Mesendoderm (in vitro differentiated cells): ENCODE data around the gene HADHB.
A peak's percentile ranks its signal among the peaks of the same experiment; 100 is the strongest.

Experiments
- DNase-seq: peaks from one replicate; pipeline ENCODE4 v3.0.0; 2013
- H2AK5ac ChIP-seq: 2 replicates; pipeline ENCODE4 v1.6.1; 2013; ENCODE audit warnings: low read length, inconsistent platforms
- H2BK120ac ChIP-seq: 2 replicates; pipeline ENCODE4 v1.6.1; 2013; ENCODE audit warnings: low read depth, mild to moderate bottlenecking, low read length, moderate library complexity, mixed read lengths
- H2BK15ac ChIP-seq: replicated peaks from 2 replicates; pipeline ENCODE4 v1.6.1; 2013; ENCODE audit warnings: low read depth, mild to moderate bottlenecking, moderate library complexity
- H2BK5ac ChIP-seq: 2 replicates; pipeline ENCODE4 v1.6.1; 2013; ENCODE audit warnings: low read length, inconsistent platforms
- H3K18ac ChIP-seq: 2 replicates; pipeline ENCODE4 v1.6.1; 2013; ENCODE audit warnings: mild to moderate bottlenecking, low read length, mixed read lengths
- H3K23ac ChIP-seq: one replicate; pipeline ENCODE4 v1.6.1; 2013; ENCODE audit warnings: low read length
- H3K27ac ChIP-seq: 2 replicates; pipeline ENCODE4 v1.5.1; 2013; ENCODE audit warnings: low read depth, mild to moderate bottlenecking, inconsistent platforms, low read length, moderate library complexity
- H3K27me3 ChIP-seq: 2 replicates; pipeline ENCODE4 v1.6.1; 2013; ENCODE audit warnings: low read length, control low read depth, mild to moderate bottlenecking, inconsistent platforms; ENCODE audit not compliant: insufficient read depth, poor library complexity
- H3K36me3 ChIP-seq: 2 replicates; pipeline ENCODE4 v1.6.1; 2013; ENCODE audit warnings: low read length, inconsistent platforms; ENCODE audit not compliant: control insufficient read depth, insufficient read depth
- H3K4ac ChIP-seq: one replicate; pipeline ENCODE4 v1.6.1; 2013; ENCODE audit warnings: low read depth, mild to moderate bottlenecking, low read length, moderate library complexity
- H3K4me1 ChIP-seq: 2 replicates; pipeline ENCODE4 v1.6.1; 2013; ENCODE audit warnings: low read depth, low read length, inconsistent platforms; ENCODE audit not compliant: control insufficient read depth
- H3K4me2 ChIP-seq: 2 replicates; pipeline ENCODE4 v1.6.1; 2013; ENCODE audit warnings: low read length
- H3K4me3 ChIP-seq: 2 replicates; pipeline ENCODE4 v1.5.1; 2013; ENCODE audit warnings: mild to moderate bottlenecking, low read length
- H3K56ac ChIP-seq: one replicate; pipeline ENCODE4 v1.6.1; 2013; ENCODE audit warnings: low read length
- H3K79me1 ChIP-seq: 2 replicates; pipeline ENCODE4 v1.6.1; 2013; ENCODE audit warnings: low read length, inconsistent platforms
- H3K79me2 ChIP-seq: 2 replicates; pipeline ENCODE4 v1.6.1; 2013; ENCODE audit warnings: mild to moderate bottlenecking, low read length; ENCODE audit not compliant: control insufficient read depth, insufficient read depth
- H3K9ac ChIP-seq: 2 replicates; pipeline ENCODE4 v1.6.1; 2013; ENCODE audit warnings: low read length, inconsistent platforms
- H4K5ac ChIP-seq: one replicate; pipeline ENCODE4 v1.6.1; 2013; ENCODE audit warnings: low read length
- H4K8ac ChIP-seq: one replicate; pipeline ENCODE4 v1.6.1; 2013; ENCODE audit warnings: low read depth, mild to moderate bottlenecking, control low read depth, low read length, moderate library complexity
- WGBS: extraction: QIAGEN DNeasy Blood & Tissue Kit; methylation state at CpG from one replicate; pipeline ENCODE4 v1.1.7; 2013; ENCODE audit warnings: low lambda C conversion rate, missing lambda C conversion rate; ENCODE audit not compliant: insufficient coverage; ENCODE audit errors: extremely low coverage; 5-methylcytosine and 5-hydroxymethylcytosine counted together

HADHB gene

DNA sequence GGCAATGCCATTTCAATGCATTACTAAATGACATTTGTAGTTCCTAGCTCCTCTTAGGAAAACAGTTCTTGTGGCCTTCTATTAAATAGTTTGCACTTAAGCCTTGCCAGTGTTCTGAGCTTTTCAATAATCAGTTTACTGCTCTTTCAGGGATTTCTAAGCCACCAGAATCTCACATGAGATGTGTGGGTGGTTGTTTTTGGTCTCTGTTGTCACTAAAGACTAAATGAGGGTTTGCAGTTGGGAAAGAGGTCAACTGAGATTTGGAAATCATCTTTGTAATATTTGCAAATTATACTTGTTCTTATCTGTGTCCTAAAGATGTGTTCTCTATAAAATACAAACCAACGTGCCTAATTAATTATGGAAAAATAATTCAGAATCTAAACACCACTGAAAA lies 45.3 kb downstream of the HADHB start:
- Histone ChIP-seq H3K79me1 (no peaks in the 10 kb centered on the region), H2BK5ac (no peak overlapping the region), H3K23ac (no peak overlapping the region), H2AK5ac (no peak overlapping the region), H3K36me3 (no peaks in the 10 kb centered on the region), H3K56ac (no peak overlapping the region), H3K4me3 (no peak overlapping the region), H3K4me1 (no peaks in the 10 kb centered on the region), H2BK15ac (no peak overlapping the region), H3K4ac (no peak overlapping the region), H3K79me2 (no peaks in the 10 kb centered on the region), H3K18ac (no peak overlapping the region), H4K5ac (no peak overlapping the region), H3K4me2 (no peak overlapping the region), H4K8ac (no peak overlapping the region), H3K27me3 (no peaks in the 10 kb centered on the region), H3K27ac (no peak overlapping the region), H3K9ac (no peak overlapping the region), H2BK120ac (no peak overlapping the region)
- no CpG with 5 or more reads among the region's 1 CpG for WGBS
- no peak for DNase-seq

GRCh38 chr2:26292646-26293045 lies 47.9 kb downstream of the HADHB start:
- no peak overlapping the region for H2BK5ac ChIP-seq
- H4K5ac ChIP-seq, result no peak overlapping the region
- DNase-seq, result no peak
- H3K79me1 ChIP-seq, result no peaks in the 10 kb centered on the region
- no CpG with 5 or more reads among the region's 6 CpGs for WGBS
- no peak overlapping the region for H3K4me2 ChIP-seq
- no peaks in the 10 kb centered on the region for H3K4me1 ChIP-seq
- no peaks in the 10 kb centered on the region for H3K27me3 ChIP-seq
- no peak overlapping the region for H2BK120ac ChIP-seq
- H3K36me3 ChIP-seq, result no peaks in the 10 kb centered on the region
- no peaks in the 10 kb centered on the region for H3K79me2 ChIP-seq
- no peak overlapping the region for H3K23ac ChIP-seq
- no peak overlapping the region for H4K8ac ChIP-seq
- no peak overlapping the region for H3K9ac ChIP-seq
- H3K18ac ChIP-seq, result no peak overlapping the region
- no peak overlapping the region for H3K4ac ChIP-seq
- H3K4me3 ChIP-seq, result no peak overlapping the region
- no peak overlapping the region for H2BK15ac ChIP-seq
- H2AK5ac ChIP-seq, result no peak overlapping the region
- no peak overlapping the region for H3K27ac ChIP-seq
- H3K56ac ChIP-seq, result no peak overlapping the region

- H3K23ac ChIP-seq, result no peak overlapping the region
- H3K79me2 ChIP-seq, result no peaks in the 10 kb centered on the region
- H2BK15ac ChIP-seq, result no peak overlapping the region
- H3K4me1 ChIP-seq, result peaks cover 3% of the 10 kb centered on the region
- H3K56ac ChIP-seq, result no peak overlapping the region
- H4K5ac ChIP-seq, result no peak overlapping the region
- no peaks in the 10 kb centered on the region for H3K36me3 ChIP-seq
- WGBS, result no CpG with 5 or more reads among the region's 1 CpG
- no peak overlapping the region for H3K4ac ChIP-seq
- no peak overlapping the region for H4K8ac ChIP-seq
- H3K27ac ChIP-seq, result no peak overlapping the region
- H3K18ac ChIP-seq, result no peak overlapping the region
- H2AK5ac ChIP-seq, result no peak overlapping the region
- DNase-seq, result no peak
- H2BK120ac ChIP-seq, result no peak overlapping the region
- no peak overlapping the region for H3K4me2 ChIP-seq
- H2BK5ac ChIP-seq, result no peak overlapping the region
- no peak overlapping the region for H3K4me3 ChIP-seq
- no peaks in the 10 kb centered on the region for H3K79me1 ChIP-seq
- H3K27me3 ChIP-seq, result no peaks in the 10 kb centered on the region
- H3K9ac ChIP-seq, result no peak overlapping the region
Measured at GRCh38 chr2:26295511-26295910, 50.8 kb downstream of the HADHB start.

GRCh38 chr2:26297061-26297460 lies 52.3 kb downstream of the HADHB start:
- Histone ChIP-seq H4K8ac (no peak overlapping the region), H3K4me2 (no peak overlapping the region), H3K79me2 (no peaks in the 10 kb centered on the region), H3K56ac (no peak overlapping the region), H2BK120ac (no peak overlapping the region), H2BK15ac (no peak overlapping the region), H3K4me1 (peaks cover 3% of the 10 kb centered on the region), H3K23ac (no peak overlapping the region), H3K4ac (no peak overlapping the region), H3K4me3 (no peak overlapping the region), H3K9ac (no peak overlapping the region), H3K27ac (no peak overlapping the region), H2BK5ac (no peak overlapping the region), H3K27me3 (no peaks in the 10 kb centered on the region), H2AK5ac (no peak overlapping the region), H3K36me3 (no peaks in the 10 kb centered on the region), H3K79me1 (no peaks in the 10 kb centered on the region), H4K5ac (no peak overlapping the region), H3K18ac (no peak overlapping the region)
- DNase-seq, result peak; percentile 32
- WGBS, result 100% methylated on average over 1 of the region's 3 CpGs

GRCh38 chr2:26298286-26298637 lies 53.5 kb downstream of the HADHB start:
- peak overlapping the region; percentile 87 for H3K56ac ChIP-seq
- no peak for DNase-seq
- H3K27ac ChIP-seq, result no peak overlapping the region
- no peaks in the 10 kb centered on the region for H3K79me1 ChIP-seq
- no peak overlapping the region for H3K18ac ChIP-seq
- peak overlapping the region; percentile 78 for H3K4me2 ChIP-seq
- no peak overlapping the region for H4K5ac ChIP-seq
- H2BK120ac ChIP-seq, result no peak overlapping the region
- no peak overlapping the region for H4K8ac ChIP-seq
- H3K23ac ChIP-seq, result no peak overlapping the region
- H3K27me3 ChIP-seq, result no peaks in the 10 kb centered on the region
- H3K9ac ChIP-seq, result peak overlapping the region; percentile 73
- no peak overlapping the region for H2BK15ac ChIP-seq
- H3K79me2 ChIP-seq, result no peaks in the 10 kb centered on the region
- H2AK5ac ChIP-seq, result no peak overlapping the region
- H3K4me1 ChIP-seq, result peaks cover 3% of the 10 kb centered on the region
- H3K36me3 ChIP-seq, result no peaks in the 10 kb centered on the region
- WGBS, result no CpG with 5 or more reads among the region's 17 CpGs
- no peak overlapping the region for H3K4ac ChIP-seq
- H2BK5ac ChIP-seq, result no peak overlapping the region
- H3K4me3 ChIP-seq, result no peak overlapping the region

GRCh38 chr2:26298638-26299393 lies 54.1 kb downstream of the HADHB start:
- DNase-seq, result peak; percentile 59
- peak overlapping the region; percentile 56 for H3K4ac ChIP-seq
- no peak overlapping the region for H3K27ac ChIP-seq
- no peak overlapping the region for H2AK5ac ChIP-seq
- no peak overlapping the region for H2BK5ac ChIP-seq
- no peaks in the 10 kb centered on the region for H3K36me3 ChIP-seq
- H3K9ac ChIP-seq, result peak overlapping the region; percentile 73
- no CpG with 5 or more reads among the region's 30 CpGs for WGBS
- no peak overlapping the region for H2BK15ac ChIP-seq
- peak overlapping the region; percentile 87 for H3K56ac ChIP-seq
- peak overlapping the region; percentile 72 for H3K23ac ChIP-seq
- no peaks in the 10 kb centered on the region for H3K79me2 ChIP-seq
- no peaks in the 10 kb centered on the region for H3K27me3 ChIP-seq
- peak overlapping the region; percentile 78 for H3K4me2 ChIP-seq
- H3K4me1 ChIP-seq, result peaks cover 3% of the 10 kb centered on the region
- no peak overlapping the region for H3K18ac ChIP-seq
- no peaks in the 10 kb centered on the region for H3K79me1 ChIP-seq
- no peak overlapping the region for H4K8ac ChIP-seq
- peak overlapping the region; percentile 26 for H3K4me3 ChIP-seq
- H4K5ac ChIP-seq, result no peak overlapping the region
- H2BK120ac ChIP-seq, result no peak overlapping the region
